Measurements from ENCODE around the gene SHLD1.
"Not testable (repeated sequence)": the region's sequence is repeated elsewhere in the genome, so short reads cannot be mapped to it uniquely, and the experiment has no call there.

SHLD1 gene

GRCh38 chr20:5781367-5781766 is 31.2 kb downstream of the SHLD1 start:
- DNase-seq (ENCODE audit: low read depth), result not testable (repeated sequence)

GRCh38 chr20:5781798-5782750 is 31.9 kb downstream of the SHLD1 start:
- no peak for DNase-seq (ENCODE audit: low read depth)

- DNase-seq (ENCODE audit: low read depth), result no peak
These were observed 34.5 kb downstream of the SHLD1 start for GRCh38 chr20:5784735-5785134.

- no peak for DNase-seq (ENCODE audit: low read depth)
These were observed 34.9 kb downstream of the SHLD1 start for GRCh38 chr20:5785146-5785545.

GRCh38 chr20:5786930-5787795 is 37.0 kb downstream of the SHLD1 start:
- DNase-seq (ENCODE audit: low read depth), result no peak

- DNase-seq (ENCODE audit: low read depth), result no peak
These were observed 37.6 kb downstream of the SHLD1 start for GRCh38 chr20:5787796-5788165.

- peak; percentile 38 for DNase-seq (ENCODE audit: low read depth)
These were observed 38.2 kb downstream of the SHLD1 start for GRCh38 chr20:5788385-5788895.

GRCh38 chr20:5789827-5790226 is 39.6 kb downstream of the SHLD1 start:
- DNase-seq (ENCODE audit: low read depth), result no peak

GRCh38 chr20:5793916-5794315 is 43.7 kb downstream of the SHLD1 start:
- no peak for DNase-seq (ENCODE audit: low read depth)

- DNase-seq (ENCODE audit: low read depth), result no peak
These were observed 46.3 kb downstream of the SHLD1 start for GRCh38 chr20:5796331-5797040.

- no peak for DNase-seq (ENCODE audit: low read depth)
These were observed 47.0 kb downstream of the SHLD1 start for GRCh38 chr20:5797165-5797564.

GRCh38 chr20:5797843-5798462 is 47.8 kb downstream of the SHLD1 start:
- DNase-seq (ENCODE audit: low read depth), result no peak

GRCh38 chr20:5803754-5804303 is 53.6 kb downstream of the SHLD1 start:
- DNase-seq (ENCODE audit: low read depth), result not testable (repeated sequence)

- DNase-seq (ENCODE audit: low read depth), result no peak
These were observed 56.5 kb downstream of the SHLD1 start for GRCh38 chr20:5806457-5807263.

GRCh38 chr20:5807431-5807830 is 57.2 kb downstream of the SHLD1 start:
- DNase-seq (ENCODE audit: low read depth), result no peak

GRCh38 chr20:5808901-5809300 is 58.7 kb downstream of the SHLD1 start:
- DNase-seq (ENCODE audit: low read depth), result no peak

GRCh38 chr20:5809495-5809894 is 59.3 kb downstream of the SHLD1 start:
- DNase-seq (ENCODE audit: low read depth), result no peak

- DNase-seq (ENCODE audit: low read depth), result no peak
These were observed 60.7 kb downstream of the SHLD1 start for GRCh38 chr20:5810800-5811422.

- no peak for DNase-seq (ENCODE audit: low read depth)
These were observed 61.5 kb downstream of the SHLD1 start for GRCh38 chr20:5811746-5812145.

- no peak for DNase-seq (ENCODE audit: low read depth)
These were observed 68.1 kb downstream of the SHLD1 start for GRCh38 chr20:5818346-5818681.
